GM06990 (cell line): ENCODE measurements around the gene KCNA10.

Source experiments
- DNase-seq: peaks from one replicate; pipeline ENCODE4 v3.0.0-alpha.2; 2011; ENCODE audit not compliant: insufficient read length; ENCODE audit errors: extremely low read depth
- H3K27me3 ChIP-seq: replicated peaks from 2 replicates; pipeline ENCODE4 v1.6.0; 2011; ENCODE audit warnings: low read length; ENCODE audit not compliant: control insufficient read depth, insufficient read depth
- H3K36me3 ChIP-seq: 2 replicates; pipeline ENCODE4 v1.5.1; 2011; ENCODE audit warnings: low read length; ENCODE audit not compliant: control insufficient read depth, insufficient read depth
- H3K4me3 ChIP-seq: replicated peaks from 2 replicates; pipeline ENCODE4 v1.5.1; 2011; ENCODE audit warnings: low read depth, mild to moderate bottlenecking, control low read depth, low read length
- TF ChIP-seq, protein P1 (sequence below): IDR thresholded peaks from 2 replicates; pipeline ENCODE4 v1.5.1; 2011; ENCODE audit warnings: low read length, control low read depth, mild to moderate bottlenecking, inconsistent platforms; ENCODE audit not compliant: insufficient read depth, poor library complexity, severe bottlenecking

KCNA10 gene

DNA sequence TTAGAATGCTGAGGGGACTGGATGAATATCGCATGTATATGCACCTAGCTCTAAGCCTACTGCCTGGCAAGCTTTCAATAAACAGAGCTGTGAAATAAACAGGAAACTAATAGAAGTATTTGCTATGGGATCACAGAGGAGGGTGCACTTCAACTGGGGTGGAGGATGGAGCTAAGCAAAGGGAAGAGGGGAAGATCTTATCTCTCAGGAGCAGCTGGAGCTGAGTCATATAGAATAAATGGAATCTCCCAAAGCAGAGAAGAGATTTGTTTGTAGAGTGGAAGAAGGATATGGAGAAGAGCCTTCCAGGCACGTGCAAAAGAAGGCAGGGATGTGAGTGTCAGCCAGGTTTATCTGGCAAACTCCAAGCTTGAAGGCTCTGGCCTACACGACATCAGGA, 17.0 kb upstream of the KCNA10 start:
- DNase-seq: no peak
- TF ChIP-seq, protein P1, sequence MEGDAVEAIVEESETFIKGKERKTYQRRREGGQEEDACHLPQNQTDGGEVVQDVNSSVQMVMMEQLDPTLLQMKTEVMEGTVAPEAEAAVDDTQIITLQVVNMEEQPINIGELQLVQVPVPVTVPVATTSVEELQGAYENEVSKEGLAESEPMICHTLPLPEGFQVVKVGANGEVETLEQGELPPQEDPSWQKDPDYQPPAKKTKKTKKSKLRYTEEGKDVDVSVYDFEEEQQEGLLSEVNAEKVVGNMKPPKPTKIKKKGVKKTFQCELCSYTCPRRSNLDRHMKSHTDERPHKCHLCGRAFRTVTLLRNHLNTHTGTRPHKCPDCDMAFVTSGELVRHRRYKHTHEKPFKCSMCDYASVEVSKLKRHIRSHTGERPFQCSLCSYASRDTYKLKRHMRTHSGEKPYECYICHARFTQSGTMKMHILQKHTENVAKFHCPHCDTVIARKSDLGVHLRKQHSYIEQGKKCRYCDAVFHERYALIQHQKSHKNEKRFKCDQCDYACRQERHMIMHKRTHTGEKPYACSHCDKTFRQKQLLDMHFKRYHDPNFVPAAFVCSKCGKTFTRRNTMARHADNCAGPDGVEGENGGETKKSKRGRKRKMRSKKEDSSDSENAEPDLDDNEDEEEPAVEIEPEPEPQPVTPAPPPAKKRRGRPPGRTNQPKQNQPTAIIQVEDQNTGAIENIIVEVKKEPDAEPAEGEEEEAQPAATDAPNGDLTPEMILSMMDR: no peak
- no peaks in the 10 kb centered on the region for H3K36me3 ChIP-seq
- H3K4me3 ChIP-seq: no peak overlapping the region
- peaks cover 1% of the 10 kb centered on the region for H3K27me3 ChIP-seq

DNA sequence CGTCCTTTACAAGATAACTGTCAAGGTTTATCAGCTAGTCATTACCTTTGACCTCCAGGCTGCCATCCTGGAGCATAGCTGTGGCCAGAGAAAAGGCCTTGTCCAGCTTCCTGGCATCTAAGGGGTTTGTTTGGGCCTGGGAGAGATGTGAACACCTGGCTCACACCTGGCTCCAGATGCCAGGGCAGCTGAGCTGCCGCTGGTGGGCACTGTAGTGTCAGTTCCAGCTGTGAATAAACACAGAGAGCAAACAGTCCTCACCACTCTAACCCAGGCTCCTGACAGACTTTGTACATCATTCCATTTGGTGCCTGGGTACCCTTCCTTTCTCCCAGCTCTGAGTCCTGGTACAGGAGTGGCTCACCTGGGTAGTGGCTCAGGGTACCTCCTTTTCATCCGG, 14.3 kb upstream of the KCNA10 start:
- H3K36me3 ChIP-seq: no peaks in the 10 kb centered on the region

DNA sequence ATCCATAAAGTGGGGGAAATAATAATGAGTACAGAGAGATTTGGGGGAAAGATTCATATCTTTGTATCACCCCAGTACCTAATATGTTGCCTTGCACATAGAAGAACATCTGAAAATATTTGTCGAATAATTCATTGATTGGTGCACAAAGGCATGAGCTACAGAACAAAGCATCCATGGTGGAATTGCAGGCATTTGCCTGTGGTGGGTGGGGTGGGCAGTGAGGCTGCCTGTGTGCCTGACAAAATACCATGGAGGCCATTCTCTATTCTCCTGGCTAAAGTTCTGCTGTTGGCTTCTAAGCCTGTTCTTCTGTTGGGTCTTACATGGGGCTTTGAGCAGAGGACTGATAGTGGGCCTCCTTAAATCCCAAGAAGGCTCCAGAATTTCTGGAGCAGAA, 10.0 kb upstream of the KCNA10 start:
- no peaks in the 10 kb centered on the region for H3K36me3 ChIP-seq
- TF ChIP-seq, protein P1: no peak
- no peak overlapping the region for H3K4me3 ChIP-seq
- H3K27me3 ChIP-seq: peaks cover 3% of the 10 kb centered on the region
- no peak for DNase-seq

More for the DNA sequence above, 14.3 kb upstream of the KCNA10 start:
- TF ChIP-seq, protein P1: no peak
- Histone ChIP-seq H3K27me3 (peaks cover 1% of the 10 kb centered on the region), H3K4me3 (no peak overlapping the region)
- DNase-seq: no peak

DNA sequence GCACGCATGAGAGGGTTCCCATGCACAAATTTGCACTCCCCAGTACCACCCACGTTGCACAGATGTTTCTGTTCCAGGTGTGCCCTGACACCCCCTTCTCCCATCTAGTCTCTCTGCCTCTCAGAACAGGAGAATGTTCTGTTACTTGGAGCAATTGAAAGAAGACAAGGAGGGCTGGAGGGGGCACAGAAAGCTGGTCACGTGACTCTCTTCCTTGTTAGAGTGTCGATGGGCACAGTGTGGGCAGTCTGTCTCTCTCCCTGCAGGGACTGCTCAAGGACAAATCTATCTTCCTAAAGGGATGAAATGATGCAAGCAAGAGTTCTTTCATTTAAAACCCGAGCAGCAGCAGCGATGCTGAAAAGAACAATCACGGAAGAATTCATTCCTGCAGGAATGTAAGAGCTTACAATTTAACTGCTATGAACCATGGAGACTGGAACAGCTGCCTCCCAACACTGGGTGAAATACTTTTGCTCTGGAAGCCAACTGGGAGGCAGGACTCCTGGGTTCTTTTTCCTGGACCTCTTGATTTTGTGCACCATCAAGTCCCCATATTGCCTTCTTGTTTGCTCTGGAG, 7.3 kb upstream of the KCNA10 start:
- no peak for DNase-seq
- TF ChIP-seq, protein P1: no peak
- H3K36me3 ChIP-seq: no peaks in the 10 kb centered on the region
- H3K4me3 ChIP-seq: no peak overlapping the region
- H3K27me3 ChIP-seq: peaks cover 5% of the 10 kb centered on the region

DNA sequence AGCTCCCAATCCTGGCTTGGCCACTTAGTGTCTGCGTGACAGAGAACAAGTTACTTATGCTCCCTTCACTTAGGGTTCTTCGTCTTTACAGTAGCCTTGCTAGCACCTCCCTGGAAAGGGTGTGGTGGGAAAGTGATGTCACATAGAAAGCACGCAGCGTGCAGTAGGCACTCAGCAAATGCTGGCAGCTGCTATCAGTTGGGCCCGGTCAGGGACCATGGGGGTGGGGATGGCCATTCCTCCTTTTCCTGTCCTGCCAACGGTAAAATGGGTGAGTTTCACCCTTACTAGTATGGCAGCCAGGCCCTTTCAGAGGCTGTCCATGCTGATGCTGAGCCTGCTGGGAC, 6.2 kb upstream of the KCNA10 start:
- TF ChIP-seq, protein P1: no peak
- no peak overlapping the region for H3K4me3 ChIP-seq
- DNase-seq: no peak
- H3K27me3 ChIP-seq: peaks cover 5% of the 10 kb centered on the region
- H3K36me3 ChIP-seq: no peaks in the 10 kb centered on the region
